ENCODE measurements around the gene TRIM46. TPM values are rescaled to one million over a fixed set of nuclear protein-coding genes. Genes with fewer than 3 reads are reported as not detected.

TRIM46 gene
- total and polyA plus RNA-seq, 8 donors, result 0.19 to 4.1 (median 0.39) TPM

- WGBS, 2 donors, result 27 to 39% methylated on average over 8 of the region's 8 CpGs
- peaks cover 6 to 17% (median 8%) of the 10 kb centered on the region in 3 donors for H3K4me1 ChIP-seq
- H3K27ac ChIP-seq, result peak overlapping the region in 3 of 4 donors; percentile 66 to 77 (median 69)
- intact Hi-C loops (cut with DNase I), result no loop called here
- DNase-seq, result no peak
- H3K36me3 ChIP-seq, result no peaks in the 10 kb centered on the region
- FAIRE-seq, result no peak
- H3K4me3 ChIP-seq, result peak overlapping the region; percentile 60 to 85 (median 70)
- TF ChIP-seq CTCF (IDR thresholded peaks at IDR 0.05), result no peak
- peak in 2 of 4 donors; percentile 2 to 8 for ATAC-seq
- no peaks in the 10 kb centered on the region for H3K9me3 ChIP-seq
- H3K27me3 ChIP-seq, result no peaks in the 10 kb centered on the region
Measured at GRCh38 chr1:155171836-155172731, 1.6 kb upstream of the TRIM46 start.

- WGBS, 2 donors, result 0 to 1% methylated on average over 45 to 57 of the region's 57 CpGs
- DNase-seq (peak; percentile 93 to 99 (median 95)), FAIRE-seq (no peak), ATAC-seq (peak; percentile 83 to 85 (median 84))
- Histone ChIP-seq H3K4me1 (peaks cover 3 to 19% (median 10%) of the 10 kb centered on the region in 3 donors), H3K4me3 (peak within 1 kb of the TSS; percentile 60 to 85 (median 70)), H3K27me3 (no peaks in the 10 kb centered on the region), H3K27ac (peak within 1 kb of the TSS; percentile 41 to 77 (median 68)), H3K36me3 (no peaks in the 10 kb centered on the region), H3K9me3 (no peaks in the 10 kb centered on the region)
- peak; percentile 79 to 93 (median 90) for TF ChIP-seq CTCF (IDR thresholded peaks at IDR 0.05)
- intact Hi-C loops (cut with DNase I), result no loop called here
Measured at GRCh38 chr1:155172732-155173477, 744 bp upstream of the TRIM46 start, which contains the start of gene KRTCAP2. KRTCAP2 (minus strand) TSS chr1:155173304; CDS start chr1:155173224, 80 bp downstream.

GRCh38 chr1:155174324-155175280, 953 bp downstream of the TRIM46 start:
- no peak for ATAC-seq
- H3K27ac ChIP-seq, result no peak overlapping the region
- intact Hi-C loops (cut with DNase I), result no loop called here

More at GRCh38 chr1:155174324-155175280, 953 bp downstream of the TRIM46 start:
- Histone ChIP-seq H3K27me3 (no peaks in the 10 kb centered on the region), H3K4me3 (peak overlapping the region in 1 of 4 donors; percentile 85), H3K9me3 (no peaks in the 10 kb centered on the region), H3K4me1 (peaks cover 3 to 19% (median 10%) of the 10 kb centered on the region in 3 donors), H3K36me3 (no peaks in the 10 kb centered on the region)
- no peak for TF ChIP-seq CTCF (IDR thresholded peaks at IDR 0.05)
- peak in 3 of 6 donors; percentile 45 to 75 (median 60) for DNase-seq
- no peak for FAIRE-seq
- 14 to 18% methylated on average over 34 to 35 of the region's 35 CpGs for WGBS, 2 donors
